Activated CD8-positive, alpha-beta T cell treated with anti-CD3 and anti-CD28 coated beads for 36 hours (primary cell): ENCODE data around the gene CNOT6L. TPM values are rescaled to one million over a fixed set of nuclear protein-coding genes. Genes with fewer than 3 reads are reported as not detected.

Experiments used
- ATAC-seq: fragments of 200-7000 bp; cut with Tn5 transposase; one replicate; pipeline ENCODE4 v1.10.0; 2021; ENCODE audit warnings: mild to moderate bottlenecking, moderate library complexity
- CTCF ChIA-PET: fragments of 350-600 bp; sonication (Branson Sonifier 250); formaldehyde crosslinking; loops from one replicate; lab custom pipeline; 2021; ENCODE audit warnings: antibody characterized with exemption; lab: Charles Lee
- POLR2A ChIA-PET: fragments of 350-600 bp; sonication (Branson Sonifier 250); formaldehyde crosslinking; loops from one replicate; lab custom pipeline; 2021; ENCODE audit warnings: antibody characterized with exemption; lab: Charles Lee
- DNase-seq: peaks from one replicate; pipeline ENCODE4 v3.0.0-alpha.2; 2020
- H3K27ac Mint-ChIP-seq: one replicate; pipeline ENCODE4 v1.8.0; 2021; ENCODE audit warnings: mild to moderate bottlenecking, mixed read lengths
- H3K27me3 Mint-ChIP-seq: one replicate; pipeline ENCODE4 v1.8.0; 2021; ENCODE audit warnings: mixed read lengths
- H3K36me3 Mint-ChIP-seq: one replicate; pipeline ENCODE4 v1.8.0; 2021; ENCODE audit warnings: low read depth, mixed read lengths
- H3K4me1 Mint-ChIP-seq: one replicate; pipeline ENCODE4 v1.8.0; 2021; ENCODE audit warnings: low read depth, mixed read lengths
- H3K4me3 Mint-ChIP-seq: one replicate; pipeline ENCODE4 v1.8.0; 2021; ENCODE audit warnings: mild to moderate bottlenecking, moderate library complexity, mixed read lengths
- H3K9me3 Mint-ChIP-seq: one replicate; pipeline ENCODE4 v1.8.0; 2021; ENCODE audit warnings: mixed read lengths
- CTCF ChIP-seq: fragments of 200-600 bp; IDR thresholded peaks from one replicate; pipeline ENCODE4 v1.8.0; 2022; ENCODE audit warnings: antibody characterized with exemption, mild to moderate bottlenecking
- intact Hi-C: fragments of 100-400 bp; cut with micrococcal nuclease; formaldehyde crosslinking; loops from one replicate; pipeline ENCODE4 v1.10.0; 2022
- total RNA-seq, 2 experiments: library from RNA; stranded (reverse); gene quantifications; one replicate each; pipeline ENCODE4 v1.2.3, GENCODE V29; 2021

CNOT6L gene
- total RNA-seq, 2 experiments from 2014 or later = 109 to 118 TPM

GRCh38 chr4:77715414-77716290 is 103.5 kb downstream of the CNOT6L start:
- DNase-seq = no peak
- no peak for TF ChIP-seq CTCF
- no peaks in the 10 kb centered on the region for H3K27me3 Mint-ChIP-seq
- CTCF ChIA-PET = interaction anchor here (1.1 to 2.3 kb wide), 3 partner anchors 10 to 250 kb away, joined by 3 to 10 read pairs (median 4); no protein-coding TSS in a partner anchor
- H3K36me3 Mint-ChIP-seq = peaks cover 52% of the 10 kb centered on the region
- H3K9me3 Mint-ChIP-seq = no peaks in the 10 kb centered on the region
- POLR2A ChIA-PET = interaction anchor here (0.8 kb wide), 2 partner anchors 147 kb away, joined by 3 read pairs; partner anchors contain the start of gene MRPL1
- intact Hi-C loops = loop anchor here (5.0 kb wide), 1 partner anchor 107 kb away; no protein-coding TSS in a partner anchor
- ATAC-seq = peak; percentile 75
- peak overlapping the region; percentile 20 for H3K4me3 Mint-ChIP-seq
- H3K4me1 Mint-ChIP-seq = peaks cover 45% of the 10 kb centered on the region
- H3K27ac Mint-ChIP-seq = peak overlapping the region; percentile 84

- POLR2A ChIA-PET = interaction anchor here (0.8 kb wide), 1 partner anchor 148 kb away, joined by 3 read pairs; the partner anchor contains the start of gene MRPL1
- no peak for TF ChIP-seq CTCF
- peak overlapping the region; percentile 60 for H3K27ac Mint-ChIP-seq
- H3K36me3 Mint-ChIP-seq = peaks cover 44% of the 10 kb centered on the region
- ATAC-seq (no peak), DNase-seq (no peak)
- H3K4me3 Mint-ChIP-seq = no peak overlapping the region
- no peaks in the 10 kb centered on the region for H3K27me3 Mint-ChIP-seq
- H3K4me1 Mint-ChIP-seq = peaks cover 43% of the 10 kb centered on the region
- no peaks in the 10 kb centered on the region for H3K9me3 Mint-ChIP-seq
- intact Hi-C loops = no loop called here
- CTCF ChIA-PET = interaction anchor here (1.8 kb wide), 1 partner anchor 9 kb away, joined by 4 read pairs; no protein-coding TSS in a partner anchor
Measured at GRCh38 chr4:77714514-77714913, 104.7 kb downstream of the CNOT6L start.

GRCh38 chr4:77713884-77714283 is 105.3 kb downstream of the CNOT6L start:
- ATAC-seq (no peak), DNase-seq (no peak)
- H3K36me3 Mint-ChIP-seq = peaks cover 38% of the 10 kb centered on the region
- H3K4me1 Mint-ChIP-seq = peaks cover 36% of the 10 kb centered on the region
- POLR2A ChIA-PET = no interaction called here
- no peak overlapping the region for H3K4me3 Mint-ChIP-seq
- no peaks in the 10 kb centered on the region for H3K27me3 Mint-ChIP-seq
- TF ChIP-seq CTCF = no peak
- no peaks in the 10 kb centered on the region for H3K9me3 Mint-ChIP-seq
- peak overlapping the region; percentile 60 for H3K27ac Mint-ChIP-seq
- CTCF ChIA-PET = interaction anchor here (1.1 kb wide), 1 partner anchor 18 kb away, joined by 3 read pairs; no protein-coding TSS in a partner anchor
- intact Hi-C loops = no loop called here

- H3K27me3 Mint-ChIP-seq = no peaks in the 10 kb centered on the region
Measured at GRCh38 chr4:77712675-77713074, 106.5 kb downstream of the CNOT6L start.

More at GRCh38 chr4:77712675-77713074, 106.5 kb downstream of the CNOT6L start:
- H3K36me3 Mint-ChIP-seq = peaks cover 36% of the 10 kb centered on the region
- H3K9me3 Mint-ChIP-seq = no peaks in the 10 kb centered on the region
- H3K27ac Mint-ChIP-seq = peak overlapping the region; percentile 17
- intact Hi-C loops = no loop called here
- ATAC-seq (no peak), DNase-seq (no peak)
- no peak for TF ChIP-seq CTCF
- POLR2A ChIA-PET = no interaction called here
- peaks cover 33% of the 10 kb centered on the region for H3K4me1 Mint-ChIP-seq
- CTCF ChIA-PET = interaction anchor here (1.1 to 1.4 kb wide), 2 partner anchors 16 to 20 kb away, joined by 3 to 4 read pairs; no protein-coding TSS in a partner anchor
- H3K4me3 Mint-ChIP-seq = no peak overlapping the region
